Activated effector memory CD4-positive, alpha-beta T cell treated with anti-CD3 and anti-CD28 coated beads, Interleukin-2, amount 50 U/mL, for 16 hours (primary cell): ENCODE results near the gene ALG12.

Experiments
- DNase-seq: peaks from one replicate; pipeline ENCODE4 v3.0.0-alpha.2; 2020

Gene ALG12

DNA sequence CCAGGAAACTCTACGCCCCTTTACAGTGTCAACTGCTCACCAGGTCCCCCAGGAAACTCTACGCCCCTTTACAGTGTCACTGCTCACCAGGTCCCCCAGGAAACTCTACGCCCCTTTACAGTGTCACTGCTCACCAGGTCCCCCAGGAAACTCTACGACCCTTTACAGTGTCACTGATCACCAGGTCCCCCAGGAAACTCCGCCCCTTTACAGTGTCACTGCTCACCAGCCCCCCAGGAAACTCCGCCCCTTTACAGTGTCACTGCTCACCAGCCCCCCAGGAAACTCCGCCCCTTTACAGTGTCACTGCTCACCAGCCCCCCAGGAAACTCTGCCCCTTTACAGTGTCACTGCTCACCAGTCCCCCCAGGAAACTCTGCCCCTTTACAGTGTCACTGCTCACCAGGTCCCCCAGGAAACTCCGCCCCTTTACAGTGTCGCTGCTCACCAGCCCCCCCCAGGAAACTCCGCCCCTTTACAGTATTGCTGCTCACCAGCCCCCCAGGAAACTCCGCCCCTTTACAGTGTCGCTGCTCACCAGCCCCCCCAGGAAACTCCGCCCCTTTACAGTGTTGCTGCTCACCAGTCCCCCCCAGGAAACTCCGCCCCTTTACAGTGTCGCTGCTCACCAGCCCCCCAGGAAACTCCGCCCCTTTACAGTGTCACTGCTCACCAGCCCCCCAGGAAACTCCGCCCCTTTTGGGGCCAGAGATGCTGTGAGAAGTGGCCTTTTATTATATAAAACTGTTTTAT lies 27.0 kb upstream of the ALG12 start:
- DNase-seq, result peak; percentile 79

DNA sequence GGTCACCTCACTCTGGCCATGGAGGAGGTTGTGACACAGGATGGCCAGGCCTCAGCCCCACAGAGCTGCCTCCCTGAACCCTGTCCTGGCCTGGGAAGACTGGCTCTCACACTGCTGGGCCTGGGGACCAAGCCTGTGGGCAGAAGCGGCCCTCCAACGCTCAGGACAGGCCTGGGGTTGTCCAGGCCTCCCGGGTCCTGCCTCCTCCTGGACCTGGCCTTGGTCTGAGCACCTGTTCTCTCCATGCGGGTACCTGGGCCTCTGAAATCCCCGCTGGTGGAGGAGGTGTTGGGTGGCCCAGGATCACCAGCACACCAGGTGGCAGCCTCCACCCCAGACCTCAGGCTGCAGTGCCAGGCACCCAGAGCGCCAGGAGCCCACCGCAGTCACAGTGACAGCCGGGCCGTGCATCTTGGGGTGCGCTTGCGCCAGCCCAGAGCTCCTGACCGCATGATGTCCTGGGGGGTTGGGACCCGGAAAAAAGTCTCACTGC lies 26.2 kb upstream of the ALG12 start:
- DNase-seq, result no peak

DNA sequence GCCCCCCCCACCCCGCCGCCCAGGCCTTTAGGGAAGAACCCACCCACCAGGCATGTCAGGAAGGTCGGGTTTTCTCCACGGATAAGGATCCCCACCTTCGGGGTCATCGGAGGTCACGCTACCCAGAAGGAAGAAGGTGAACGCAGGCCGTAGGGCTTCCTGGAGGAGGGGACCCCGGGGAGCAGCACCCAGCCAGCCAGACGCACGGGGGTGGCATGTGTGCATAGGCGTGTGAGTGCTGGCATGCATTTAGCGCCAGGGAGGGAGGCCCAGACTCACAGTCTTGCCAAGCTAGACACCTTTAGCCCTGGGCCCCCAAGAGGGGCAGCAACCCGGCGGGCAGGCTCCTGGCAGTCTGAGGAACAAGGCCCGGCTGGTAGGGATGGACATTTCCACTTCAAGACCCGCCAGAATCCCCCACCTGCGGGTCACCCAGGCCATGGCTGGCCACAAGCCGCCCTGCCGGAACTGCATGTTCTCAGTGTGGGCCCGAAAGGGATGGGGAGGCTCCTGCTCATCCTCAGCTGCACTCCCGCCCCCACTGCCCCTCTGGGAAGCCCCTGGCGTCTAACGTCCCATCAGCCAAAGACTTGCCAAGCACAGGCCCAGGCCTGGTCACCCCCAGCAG lies 25.6 kb upstream of the ALG12 start:
- no peak for DNase-seq

DNA sequence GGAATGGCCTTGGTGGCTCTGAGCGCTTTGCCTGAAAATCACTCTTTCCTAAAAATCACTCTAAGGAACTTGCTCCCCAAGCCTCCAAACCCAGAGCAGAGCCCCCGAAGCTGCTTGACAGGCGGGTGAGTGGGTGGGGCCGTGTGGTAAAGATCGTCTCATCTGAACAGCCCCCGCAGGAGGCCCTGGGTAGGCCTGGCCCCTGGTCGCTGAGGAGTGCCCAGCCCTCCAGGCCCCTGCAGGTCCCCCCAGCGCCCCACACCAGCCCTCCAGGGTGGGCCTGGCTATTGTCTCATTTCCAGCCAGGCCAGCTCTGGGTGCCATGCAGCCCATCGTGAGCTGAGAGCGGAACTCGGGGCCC lies 25.1 kb upstream of the ALG12 start:
- DNase-seq, result no peak

DNA sequence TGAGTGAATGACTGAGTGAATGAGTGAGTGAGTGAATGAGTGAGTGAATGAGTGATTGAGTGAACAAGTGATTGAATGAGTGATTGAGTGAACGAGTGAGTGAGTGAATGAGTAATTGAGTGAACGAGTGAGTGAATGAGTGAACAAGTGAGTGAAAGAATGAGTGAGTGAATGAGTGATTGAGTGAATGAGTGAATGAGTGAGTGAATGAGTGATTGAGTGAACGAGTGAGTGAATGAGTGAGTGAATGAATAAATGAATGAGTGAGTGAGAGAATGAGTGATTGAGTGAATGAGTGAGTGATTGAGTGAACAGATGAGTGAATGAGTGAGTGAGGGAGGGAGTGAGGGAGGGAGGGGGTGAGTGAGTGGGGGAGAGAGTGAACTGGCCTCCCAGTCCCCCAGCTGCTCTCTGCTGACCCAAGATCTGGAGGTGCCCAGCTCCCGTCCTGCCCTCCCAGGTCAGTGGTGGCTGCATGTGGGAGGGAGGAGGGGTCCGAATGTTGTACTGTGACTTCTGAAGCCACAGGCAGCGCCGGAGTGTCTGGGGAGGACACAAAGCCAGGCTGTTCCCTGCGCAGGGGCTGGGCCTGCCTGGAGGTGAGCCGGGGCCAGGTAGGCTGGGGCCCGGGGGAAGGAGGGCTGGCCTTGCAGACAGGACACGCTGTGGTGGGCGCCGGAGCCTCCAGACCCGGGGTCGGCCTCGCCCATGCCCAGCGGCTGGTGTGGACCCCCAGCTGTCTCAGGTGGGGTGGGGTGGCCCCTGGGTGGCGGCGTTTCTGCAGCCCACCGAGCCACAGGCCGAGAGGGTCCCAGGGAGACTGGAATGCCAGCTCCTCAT lies 24.5 kb upstream of the ALG12 start:
- DNase-seq, result no peak

DNA sequence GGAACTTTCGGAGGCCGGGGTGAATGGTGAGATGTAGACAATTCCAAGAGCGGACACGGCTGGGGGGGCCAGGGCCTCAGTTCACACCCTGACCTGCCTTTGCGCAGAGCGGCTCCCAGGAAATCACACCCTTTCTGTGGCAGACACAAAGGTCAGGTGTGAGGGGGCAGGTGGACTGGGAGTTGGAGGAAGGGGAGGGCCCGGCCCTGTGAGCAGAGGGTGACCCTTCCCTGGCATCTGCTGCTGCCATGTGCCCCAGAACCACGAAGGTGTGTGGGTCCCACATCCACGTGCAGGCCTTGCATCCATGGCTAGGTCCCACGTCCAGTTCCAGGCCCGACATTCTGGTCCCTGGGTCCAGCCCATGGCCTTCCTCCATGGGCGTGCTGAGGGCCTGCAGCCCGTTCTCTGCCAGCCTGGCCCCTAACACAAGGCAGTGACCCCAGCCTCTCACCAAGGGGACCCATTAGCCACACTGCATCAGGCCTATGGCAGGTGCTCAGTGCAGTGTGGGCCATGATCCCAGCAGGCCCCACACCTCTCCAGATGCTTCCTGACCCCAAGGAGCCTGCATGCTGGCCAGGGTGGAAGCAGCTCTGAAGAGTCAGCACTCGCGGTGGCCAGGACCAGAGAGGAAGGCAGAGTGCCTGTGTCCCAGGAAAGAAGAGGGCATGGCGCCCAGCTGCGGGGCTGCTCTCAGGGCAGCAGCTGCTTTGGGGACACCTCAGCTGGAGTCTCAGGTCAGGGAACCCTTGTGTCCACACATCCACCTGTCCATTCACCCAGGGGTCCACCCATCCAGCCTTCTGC lies 23.5 kb upstream of the ALG12 start:
- no peak for DNase-seq

DNA sequence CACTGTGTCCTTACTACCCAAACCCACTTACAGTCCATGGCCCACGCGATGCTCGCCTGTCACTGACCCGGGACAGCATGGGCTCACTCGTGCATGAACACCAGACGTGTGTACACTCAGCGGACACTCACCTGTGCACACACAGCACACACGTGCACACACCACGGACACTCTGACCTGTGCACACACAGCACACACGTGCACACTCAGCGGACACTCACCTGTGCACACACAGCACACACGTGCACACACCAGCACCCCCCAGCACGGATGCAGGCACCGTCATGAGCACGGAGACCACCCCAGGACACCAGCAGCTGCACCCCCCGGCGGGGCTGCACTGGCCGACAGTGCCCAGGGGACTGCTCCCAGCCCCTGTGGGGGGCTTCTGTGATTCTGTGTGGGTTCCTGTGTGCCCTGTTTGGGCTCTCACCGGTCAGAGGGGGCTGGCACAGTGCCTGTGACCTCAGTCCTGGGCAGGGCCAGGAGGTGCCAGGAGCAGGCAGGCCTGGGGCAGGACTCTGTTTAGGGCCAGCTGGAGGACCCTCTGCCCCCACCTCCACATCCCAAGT lies 20.4 kb upstream of the ALG12 start:
- DNase-seq, result no peak

- no peak for DNase-seq
Measured at GRCh38 chr22:49937758-49938564, 19.7 kb upstream of the ALG12 start.

- no peak for DNase-seq
Measured at GRCh38 chr22:49936973-49937757, 18.9 kb upstream of the ALG12 start.

GRCh38 chr22:49936018-49936972 lies 18.1 kb upstream of the ALG12 start:
- peak; percentile 98 for DNase-seq

- DNase-seq, result no peak
Measured at GRCh38 chr22:49935561-49935960, 17.3 kb upstream of the ALG12 start.

GRCh38 chr22:49934891-49935557 lies 16.8 kb upstream of the ALG12 start:
- DNase-seq, result peak; percentile 94

DNA sequence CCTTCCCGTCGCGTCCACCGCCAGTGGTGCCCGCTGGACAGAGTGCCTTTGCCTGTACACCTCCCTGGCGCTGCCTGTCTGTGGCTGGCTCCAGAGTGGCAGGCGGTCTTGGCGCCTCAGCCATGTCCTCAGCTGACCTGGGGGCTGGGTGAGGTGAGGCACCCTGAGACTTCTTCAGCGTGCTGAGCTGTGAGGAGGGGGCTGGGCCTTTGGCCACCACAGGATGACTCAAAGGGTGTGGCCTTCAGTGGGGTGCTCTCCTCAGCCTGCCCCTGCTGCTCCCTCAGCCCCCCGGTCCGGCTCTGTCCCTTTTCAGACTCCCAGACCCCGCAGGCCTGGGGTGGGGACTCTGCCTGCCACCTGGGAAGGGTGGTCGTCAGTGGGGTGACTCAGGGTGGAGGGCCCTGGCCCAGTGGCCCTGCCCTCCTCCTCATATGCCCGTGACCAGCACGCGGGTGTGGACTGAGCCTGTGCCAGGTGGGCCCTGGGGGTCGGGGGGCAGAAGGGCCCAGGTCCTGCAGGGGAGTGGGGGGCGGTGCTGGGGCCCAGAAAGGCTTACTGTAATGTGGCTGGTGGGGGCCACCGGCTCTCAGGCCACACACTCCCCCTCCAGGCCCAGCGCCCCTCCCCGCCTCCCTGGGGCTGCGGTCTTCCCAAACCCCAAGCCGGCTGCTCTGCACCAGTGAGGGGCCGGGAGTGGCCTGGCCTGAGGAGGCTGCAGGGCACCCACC lies 16.1 kb upstream of the ALG12 start:
- peak; percentile 72 for DNase-seq

GRCh38 chr22:49933236-49934159 lies 15.3 kb upstream of the ALG12 start:
- DNase-seq, result no peak

GRCh38 chr22:49930596-49931412 lies 12.6 kb upstream of the ALG12 start:
- DNase-seq, result peak; percentile 80

GRCh38 chr22:49929994-49930575 lies 11.8 kb upstream of the ALG12 start:
- no peak for DNase-seq
